Stimulated activated CD4-positive, alpha-beta T cell treated with anti-CD3 and anti-CD28 coated beads, Interleukin-4, amount 100 ng/mL, for 4 hours (primary cell): Measurements from ENCODE around the gene TM4SF1.

Experiments used
- DNase-seq, 2 experiments: peaks; one replicate each; pipeline ENCODE4 v3.0.0-alpha.2; 2020

Gene TM4SF1

DNA sequence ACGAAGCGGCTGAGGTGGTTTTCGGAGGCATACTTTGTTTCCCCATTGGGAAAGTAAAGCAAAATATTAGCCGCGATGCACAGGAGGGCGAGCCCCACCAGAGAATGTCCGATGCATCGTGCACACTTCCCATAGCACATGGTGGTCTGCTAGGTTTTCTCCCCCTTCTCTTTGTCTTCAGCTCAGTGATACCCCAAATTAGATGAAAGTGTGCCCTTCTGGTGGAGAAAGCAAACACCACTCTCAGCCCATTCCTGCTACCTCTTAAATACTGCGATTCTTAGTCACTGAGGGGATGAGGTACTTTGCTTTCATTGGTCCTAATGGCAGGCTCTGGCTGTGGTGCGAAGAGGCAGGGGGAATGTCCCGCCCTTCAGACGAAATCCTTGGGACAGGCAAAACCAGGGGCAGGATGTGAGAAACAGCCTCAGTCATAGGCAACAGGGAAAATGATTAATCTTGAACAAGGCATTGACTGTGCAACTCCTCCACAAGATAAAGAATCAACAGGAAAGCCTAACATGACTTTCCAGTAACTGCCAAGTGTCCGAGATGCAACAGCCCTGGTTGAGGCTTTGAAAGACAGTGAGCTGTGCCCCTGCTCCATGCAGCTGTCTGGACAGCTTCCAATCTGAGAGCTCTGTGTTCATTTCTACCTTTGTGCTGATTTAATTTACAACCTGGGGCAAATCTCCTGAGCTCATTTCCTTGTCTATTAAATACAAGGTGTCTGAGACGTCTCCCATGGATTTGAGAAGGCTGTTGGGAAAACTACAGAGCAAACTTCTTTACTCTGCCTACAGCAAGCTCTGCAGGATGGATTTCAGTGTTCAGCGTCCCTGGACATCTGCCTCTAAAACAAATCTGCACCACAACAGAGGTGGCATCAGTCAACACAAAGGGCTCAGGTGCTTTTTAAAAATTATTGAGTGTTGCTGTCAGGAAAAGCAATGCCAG, at the start of gene TM4SF1:
Gene TM4SF1, minus strand, starts transcription at position 242 of the 957 bp plus-strand sequence. Its CDS starts 102 bp downstream, at position 140.
- DNase-seq, result no peak

- no peak for DNase-seq
Observed at GRCh38 chr3:149426325-149426724, 48.9 kb upstream of the TM4SF1 start.

DNA sequence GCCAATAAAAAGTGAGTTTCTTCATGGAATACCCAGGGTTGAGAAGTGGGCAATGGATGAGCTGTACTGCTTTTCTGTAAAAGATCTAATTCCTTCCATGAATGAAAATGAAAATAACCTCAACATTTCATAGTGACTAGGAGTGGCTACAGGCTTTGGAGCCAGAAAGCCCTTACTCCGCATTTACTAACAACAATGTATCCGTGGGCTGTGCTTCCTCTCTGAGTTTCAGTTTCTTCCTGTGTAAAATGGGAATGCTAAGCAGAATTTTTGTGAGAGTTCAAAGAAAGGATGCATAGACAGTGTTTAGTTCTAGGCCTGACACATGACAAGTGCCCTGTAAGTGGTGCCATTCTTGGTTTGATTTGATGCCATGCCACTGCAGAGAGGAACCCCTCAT, 47.5 kb upstream of the TM4SF1 start:
- DNase-seq, result no peak

DNA sequence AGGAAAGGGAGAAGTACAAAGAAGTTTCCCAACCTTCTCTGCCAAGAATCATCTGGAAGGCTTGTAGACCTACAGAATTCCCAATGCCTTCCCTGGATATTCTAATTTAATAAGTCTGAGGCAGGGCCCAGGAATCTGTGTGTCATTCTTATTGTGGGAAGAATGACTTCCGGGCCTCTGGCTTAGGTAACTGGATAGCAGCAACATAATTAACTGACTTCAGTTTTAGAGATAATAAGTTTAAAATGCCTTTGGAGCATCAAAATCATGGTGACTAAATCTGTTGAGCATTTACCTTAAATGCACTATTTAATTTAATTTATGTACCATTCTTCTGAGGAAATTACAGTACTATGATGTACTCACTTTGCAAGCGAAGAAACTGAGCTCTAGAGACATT, 44.3 kb upstream of the TM4SF1 start:
- DNase-seq, result no peak

DNA sequence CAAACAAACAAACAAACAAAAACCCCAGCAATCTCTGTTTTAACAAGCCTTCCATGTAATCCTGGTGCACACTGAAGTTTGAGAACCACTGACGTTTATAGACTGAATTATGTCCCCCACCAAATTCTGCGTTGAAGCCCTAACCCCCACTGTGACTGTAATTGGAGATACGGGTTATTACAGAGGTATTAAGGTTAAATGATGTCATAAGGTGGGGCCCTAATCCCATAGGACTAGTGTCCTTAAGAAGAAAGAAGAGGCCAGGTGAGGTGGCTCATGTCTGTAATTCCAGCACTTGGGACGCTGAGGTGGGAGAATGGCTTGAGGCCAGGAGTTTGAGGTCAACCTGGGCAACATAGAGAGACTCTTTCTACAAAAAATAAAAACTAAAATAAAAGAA, 42.4 kb upstream of the TM4SF1 start:
- no peak for DNase-seq

GRCh38 chr3:149417727-149418126, 40.3 kb upstream of the TM4SF1 start:
- no peak for DNase-seq

DNA sequence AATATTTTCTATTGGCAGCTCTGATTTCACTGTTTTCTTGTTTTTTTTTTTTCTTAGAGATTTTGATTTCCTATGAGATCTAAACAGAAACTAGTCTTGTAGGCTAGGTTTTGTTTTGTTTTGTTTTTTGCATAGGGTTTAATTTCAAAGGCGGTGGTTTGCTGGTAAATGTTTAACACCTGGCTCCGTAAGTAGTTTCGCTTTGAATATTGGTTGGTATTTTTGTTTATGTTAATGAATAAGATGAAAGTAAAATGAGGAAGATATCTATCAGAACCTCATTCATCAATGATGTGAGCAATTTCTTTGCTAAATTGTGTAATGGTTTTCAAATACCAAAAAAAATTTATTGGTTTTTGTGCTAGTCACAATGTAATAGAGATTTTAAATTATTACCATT, 39.7 kb upstream of the TM4SF1 start:
- DNase-seq, result no peak

DNA sequence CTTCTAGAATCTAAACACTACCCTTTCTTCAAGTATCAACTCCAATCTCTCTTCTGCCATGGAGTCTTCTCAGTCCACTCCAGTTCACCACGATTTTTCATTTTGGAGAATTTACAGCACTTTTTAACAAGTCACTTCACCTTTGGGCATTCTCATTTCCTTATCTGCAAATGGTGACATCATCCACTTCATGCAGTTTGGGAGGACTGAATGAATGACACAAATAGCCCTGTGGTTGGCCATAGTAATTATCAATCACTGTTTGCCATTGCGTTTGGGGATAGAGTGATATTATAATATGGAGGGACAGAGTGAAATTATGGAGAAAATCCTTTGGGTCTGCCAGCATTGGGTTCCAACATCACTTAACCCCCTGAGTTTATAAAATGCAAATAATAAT, 38.0 kb upstream of the TM4SF1 start:
- DNase-seq, result no peak

GRCh38 chr3:149414557-149415231, 37.2 kb upstream of the TM4SF1 start:
- no peak for DNase-seq

GRCh38 chr3:149411583-149411982, 34.1 kb upstream of the TM4SF1 start:
- DNase-seq, result no peak

- no peak for DNase-seq
Observed at GRCh38 chr3:149409351-149409750, 31.9 kb upstream of the TM4SF1 start.

DNA sequence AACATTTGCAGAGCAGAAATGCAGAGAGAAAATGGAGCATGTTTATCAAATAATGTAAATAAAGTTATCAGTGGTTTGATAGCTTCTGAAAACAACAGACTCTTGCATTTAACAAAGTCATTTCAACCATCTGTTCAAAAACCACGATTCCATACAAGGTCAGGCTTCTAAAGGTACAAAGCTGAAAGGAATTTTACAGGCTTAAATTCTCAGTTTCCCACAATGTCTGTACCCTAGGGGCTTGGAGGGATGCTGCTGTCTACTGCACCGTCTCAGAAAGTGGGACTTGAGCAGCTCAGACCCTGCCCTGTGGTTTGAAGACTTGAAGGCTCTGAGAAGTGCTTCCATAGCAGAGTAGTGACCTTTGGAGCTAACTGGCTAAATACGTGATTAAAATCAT, 30.4 kb upstream of the TM4SF1 start:
- DNase-seq, result no peak

- no peak for DNase-seq
Observed at GRCh38 chr3:149406244-149406752, 28.8 kb upstream of the TM4SF1 start.

DNA sequence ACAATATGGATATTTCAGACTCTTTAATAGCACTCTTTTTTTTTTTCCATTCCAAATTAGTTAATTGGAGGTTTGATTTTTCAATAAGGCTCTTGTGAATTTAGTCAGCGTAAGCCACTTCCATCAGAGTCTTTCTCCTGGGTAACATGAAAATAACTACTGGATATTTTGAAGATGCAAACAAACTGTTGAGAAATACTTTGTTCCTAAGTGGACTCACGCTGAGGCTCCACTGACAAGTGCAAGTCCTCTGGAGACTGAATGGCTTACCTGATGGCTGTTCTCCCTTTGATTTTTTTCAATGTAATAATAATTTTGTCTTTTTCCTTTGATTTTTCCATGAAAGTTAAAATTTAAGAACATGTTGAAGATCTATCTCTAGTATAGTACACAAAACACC, 26.0 kb upstream of the TM4SF1 start:
- DNase-seq, result no peak

DNA sequence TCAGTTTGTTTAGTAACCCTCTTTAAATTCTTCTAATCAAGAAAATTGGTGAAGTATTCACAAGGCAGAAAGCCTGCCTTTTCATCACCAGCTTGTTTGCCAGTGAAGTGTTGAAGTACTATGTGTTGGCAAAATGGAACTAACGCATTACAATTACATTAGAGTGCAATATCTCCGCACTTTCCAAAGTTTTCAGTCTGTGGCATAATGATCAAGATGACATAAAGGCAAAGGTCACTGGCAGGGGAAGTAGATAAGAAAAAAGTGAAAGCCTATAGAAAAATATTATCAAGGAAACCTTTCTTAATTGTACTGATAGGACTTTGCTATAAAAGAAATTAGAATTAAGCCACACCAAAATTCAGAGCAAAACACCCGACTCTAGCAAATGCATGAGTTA, 25.0 kb upstream of the TM4SF1 start:
- DNase-seq, result no peak

GRCh38 chr3:149401926-149402310, 24.5 kb upstream of the TM4SF1 start:
- no peak for DNase-seq

DNA sequence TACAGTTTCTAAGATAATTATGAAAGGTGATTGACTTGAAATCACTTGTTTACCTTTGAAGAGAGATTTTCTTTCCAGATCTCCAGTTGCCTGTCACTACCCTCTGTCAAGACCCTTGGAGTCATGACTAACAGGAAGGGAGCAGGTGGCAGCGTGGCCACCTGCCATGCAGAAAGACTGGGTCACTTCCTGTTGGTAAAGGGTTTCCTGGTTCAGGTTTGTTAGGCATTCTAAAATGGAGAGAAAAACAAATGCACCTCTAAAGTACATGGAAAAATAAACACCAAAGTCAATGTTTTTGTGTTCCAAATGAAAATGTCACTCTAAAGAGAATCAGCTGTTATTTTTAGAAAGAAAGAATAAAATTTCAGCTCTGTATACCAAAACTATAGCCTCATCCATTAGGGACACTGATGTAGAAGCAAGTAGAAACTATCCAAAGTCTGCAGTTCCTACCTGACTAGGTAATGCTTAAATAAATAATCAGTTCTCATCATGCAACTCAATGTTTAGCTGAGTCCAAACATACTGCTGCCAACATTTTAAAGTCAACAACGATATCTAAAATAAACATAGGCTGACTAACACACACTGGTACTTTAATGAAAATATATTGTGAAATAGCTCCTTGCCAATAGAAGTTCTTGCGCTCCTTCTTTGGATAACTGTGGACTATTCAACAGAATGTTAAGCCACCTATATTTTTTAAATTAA, 23.9 kb upstream of the TM4SF1 start:
- no peak for DNase-seq

DNA sequence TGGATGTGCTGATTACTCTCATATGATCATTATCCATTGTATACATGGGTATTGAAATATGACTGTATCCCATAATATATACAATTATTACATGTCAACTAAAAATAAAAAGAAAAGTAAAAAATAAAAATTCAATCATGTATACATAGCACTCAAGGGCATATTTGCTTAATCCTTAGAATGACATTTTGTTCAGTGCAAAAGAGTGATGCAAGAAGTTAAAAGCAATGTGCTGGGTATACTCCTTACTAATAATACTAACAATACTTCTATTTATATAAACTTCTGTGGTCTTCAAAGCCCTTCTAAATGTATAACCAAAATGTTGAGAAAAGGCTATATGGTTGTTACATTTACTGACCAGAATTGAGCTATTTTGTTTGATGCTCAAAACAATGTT, 23.2 kb upstream of the TM4SF1 start:
- no peak for DNase-seq

DNA sequence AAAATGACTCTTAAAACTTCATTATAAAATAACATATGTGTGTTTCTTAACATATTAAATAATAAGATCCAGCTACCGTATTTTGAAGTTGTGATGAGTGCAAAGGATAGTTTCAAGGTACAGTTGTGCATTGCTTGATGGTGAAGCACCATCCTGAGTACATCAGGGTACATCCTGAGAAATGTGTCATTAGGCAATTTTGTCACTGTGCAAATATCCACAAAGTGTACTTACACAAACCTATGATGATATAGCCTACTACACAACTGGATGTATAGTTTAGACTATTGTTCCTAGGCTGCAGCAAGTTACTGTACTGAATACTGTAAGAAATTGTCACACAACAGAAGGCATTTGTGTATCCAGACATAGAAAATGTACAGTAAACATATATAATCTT, 20.8 kb upstream of the TM4SF1 start:
- DNase-seq, result no peak

DNA sequence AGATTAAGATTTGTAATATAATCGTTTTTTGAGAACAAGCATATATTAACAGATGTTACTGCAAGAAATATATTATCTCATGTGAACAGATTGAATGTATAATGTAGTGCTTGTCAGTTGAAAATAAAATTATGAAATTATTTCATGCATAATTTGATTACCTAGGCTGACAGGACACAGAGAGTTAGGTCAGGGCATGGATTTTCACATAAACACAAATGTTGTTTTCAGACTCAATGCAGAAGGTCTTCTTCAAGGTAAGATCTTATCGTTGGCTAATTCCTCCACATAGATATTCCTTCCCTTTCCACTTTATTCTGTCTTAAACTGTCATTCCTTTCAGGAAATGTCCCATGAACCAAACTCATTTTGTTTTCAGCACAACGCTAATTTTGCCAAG, 20.1 kb upstream of the TM4SF1 start:
- DNase-seq, result no peak

DNA sequence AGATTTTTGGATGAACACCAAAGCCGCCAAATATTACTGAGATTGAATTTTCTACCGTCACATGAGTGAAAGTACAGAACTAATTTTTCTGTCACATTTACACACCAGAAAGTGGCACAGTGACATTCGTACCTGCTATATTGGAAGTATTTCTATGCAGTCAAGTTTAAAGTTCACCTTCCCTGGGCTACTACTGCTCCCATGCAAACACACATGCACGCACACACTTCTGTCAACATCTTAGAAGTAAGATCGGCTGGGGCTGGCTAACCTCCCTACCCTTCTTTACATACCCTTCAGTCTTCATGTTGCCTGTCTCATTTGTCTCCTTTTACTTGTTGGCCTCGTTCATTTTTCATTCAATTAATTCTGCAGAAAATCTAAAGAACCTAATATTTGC, 19.0 kb upstream of the TM4SF1 start:
- DNase-seq, result no peak

GRCh38 chr3:149395107-149396089, 17.9 kb upstream of the TM4SF1 start:
- no peak for DNase-seq
